Prostate gland (tissue), 2 donors: ENCODE measurements around the gene CAB39L.
"Not testable (repeated sequence)": the region's sequence is repeated elsewhere in the genome, so short reads cannot be mapped to it uniquely, and the experiment has no call there.

ENCODE experiments used
- CTCF ChIP-seq, 4 experiments: fragments of 200-600 bp in 2 of 4; fragments of 450-650 bp in 2 of 4; sonication (generic) in 2 of 4; IDR thresholded peaks; 1 replicate in 3 of 4; 2 replicates in 1 of 4; pipeline ENCODE4 v1.5.1; 2016 to 2019; ENCODE audit warnings: antibody characterized with exemption in 4 of 4, mild to moderate bottlenecking in 2 of 4, moderate library complexity in 2 of 4
- POLR2AphosphoS5 ChIP-seq: sonication (generic); formaldehyde crosslinking; IDR thresholded peaks from one replicate; pipeline ENCODE4 v1.6.1; 2017; ENCODE audit warnings: antibody characterized with exemption

GRCh38 chr13:49327145-49327544 is 116.7 kb downstream of the CAB39L start:
- not testable (repeated sequence) for TF ChIP-seq CTCF (IDR thresholded peaks at IDR 0.05); POLR2AphosphoS5
